HepG2 (cell line): ENCODE results near the gene ALDH1A1. TPM values are rescaled to one million over a fixed set of nuclear protein-coding genes. Genes with fewer than 3 reads are reported as not detected.

Source experiments
- ATAC-seq: fragments of 200-7000 bp; cut with Tn5 transposase; 3 replicates; pipeline ENCODE4 v1.9.1; 2020; ENCODE audit warnings: mild to moderate bottlenecking, moderate library complexity
- BruUV-seq: library from RNA; stranded (reverse); fragments of 400-500 nt; replicated peaks from 2 replicates; lab custom pipeline; 2021; lab: Mats Ljungman, UMichigan
- CTCF ChIA-PET: fragments of 300-600 bp; formaldehyde crosslinking; extraction: SDS; loops from one replicate; lab custom pipeline; 2021; ENCODE audit warnings: low total read pairs, inconsistent platforms, low intra/inter-chr PET ratio; lab: Yijun Ruan, JAX
- POLR2A ChIA-PET: fragments of 350-600 bp; sonication (Branson Sonifier 250); formaldehyde crosslinking; loops from one replicate; lab custom pipeline; 2020; ENCODE audit warnings: antibody characterized with exemption, inconsistent platforms; lab: Yijun Ruan, JAX
- DNase-seq: peaks from one replicate; pipeline ENCODE4 v3.0.0-alpha.2; 2015; ENCODE audit warnings: low spot score
- FAIRE-seq: peaks from 3 replicates; lab custom pipeline; 2011; peaks lifted over from hg19 to GRCh38; lab: Jason Lieb, UNC
- H2AFZ ChIP-seq: one replicate; pipeline ENCODE4 v1.6.1; 2011; ENCODE audit warnings: low read length, inconsistent platforms
- H3K27ac ChIP-seq: fragments of 300-600 bp; 3 replicates; pipeline ENCODE4 v1.8.0; 2011; ENCODE audit warnings: mixed run types, mild to moderate bottlenecking, mixed read lengths, low read length, inconsistent platforms; ENCODE audit not compliant: insufficient read depth; ENCODE audit errors: extremely low read length
- H3K27me3 ChIP-seq, 2 experiments: fragments of 200-600 bp in 1 of 2; 2 replicates in 1 of 2; 3 replicates in 1 of 2; pipeline versions ENCODE4 v1.6.0 to v1.8.0; 2011; ENCODE audit warnings: low read length in 2 of 2, mild to moderate bottlenecking in 2 of 2, moderate library complexity in 2 of 2, inconsistent platforms in 1 of 2; ENCODE audit not compliant: insufficient read depth in 2 of 2, control insufficient read depth in 1 of 2
- H3K36me3 ChIP-seq, 2 experiments: fragments of 200-600 bp in 1 of 2; replicated peaks in 1 of 2; 2 replicates in 1 of 2; 3 replicates in 1 of 2; pipeline versions ENCODE4 v1.5.1 to v1.8.0; 2011; ENCODE audit warnings: low read length in 2 of 2, inconsistent platforms in 1 of 2; ENCODE audit not compliant: insufficient read depth in 2 of 2, control insufficient read depth in 1 of 2
- H3K4me1 ChIP-seq: 2 replicates; pipeline ENCODE4 v1.5.1; 2012; ENCODE audit warnings: low read length, inconsistent platforms; ENCODE audit not compliant: insufficient read depth
- H3K4me2 ChIP-seq: 2 replicates; pipeline ENCODE4 v1.6.0; 2011; ENCODE audit warnings: low read depth, low read length, inconsistent platforms
- H3K4me3 ChIP-seq, 3 experiments: fragments of 200-600 bp in 1 of 3; sonication (generic), shearing (Covaris generic) in 1 of 3; replicated peaks in 1 of 3; 2 replicates each; pipeline ENCODE4 v1.5.1; 2011 to 2016; ENCODE audit warnings: low read length in 3 of 3, inconsistent platforms in 2 of 3, low read depth in 2 of 3, mild to moderate bottlenecking in 2 of 3, control low read depth in 1 of 3, mixed read lengths in 1 of 3; ENCODE audit not compliant: insufficient read depth in 1 of 3
- H3K79me2 ChIP-seq: one replicate; pipeline ENCODE4 v1.6.1; 2011; ENCODE audit warnings: low read length, inconsistent platforms; ENCODE audit not compliant: insufficient read depth
- H3K9ac ChIP-seq: 2 replicates; pipeline ENCODE4 v1.6.0; 2011; ENCODE audit warnings: mild to moderate bottlenecking, low read depth, low read length, inconsistent platforms; ENCODE audit not compliant: insufficient read depth
- H3K9me3 ChIP-seq: 2 replicates; pipeline ENCODE4 v1.5.1; 2012; ENCODE audit warnings: mild to moderate bottlenecking, low read length
- H4K20me1 ChIP-seq: 2 replicates; pipeline ENCODE4 v1.6.0; 2011; ENCODE audit warnings: inconsistent platforms, mild to moderate bottlenecking, low read length, moderate library complexity; ENCODE audit not compliant: insufficient read depth
- AFF4 ChIP-seq: sonication (generic); formaldehyde crosslinking; IDR thresholded peaks from 2 replicates; pipeline ENCODE4 v1.4.0; 2020; ENCODE audit warnings: missing genetic modification reagents
- ZNF10 ChIP-seq: sonication (generic); formaldehyde crosslinking; IDR thresholded peaks from 2 replicates; pipeline ENCODE4 v1.4.0; 2020; ENCODE audit warnings: mild to moderate bottlenecking, low read depth, missing genetic modification reagents, borderline replicate concordance
- ZNF18 ChIP-seq: sonication (generic); formaldehyde crosslinking; IDR thresholded peaks from 2 replicates; pipeline ENCODE4 v1.8.0; 2022; ENCODE audit warnings: mild to moderate bottlenecking, missing genetic modification reagents; ENCODE audit not compliant: insufficient replicate concordance
- WGBS: methylation state at CpG from one replicate; pipeline ENCODE4 v1.1.6; 2017; ENCODE audit warnings: low lambda C conversion rate; 5-methylcytosine and 5-hydroxymethylcytosine counted together
- in situ Hi-C: cut with HindIII; loops from 2 replicates; pipeline ENCODE4 v1.10.0; 2017; ENCODE audit warnings: low pct_unique_long_range_greater_than_20kb; ENCODE audit not compliant: extremely low pct_ligation_motif_present
- intact Hi-C: fragments of 100-400 bp; cut with micrococcal nuclease; formaldehyde crosslinking; loops from one replicate; pipeline ENCODE4 v1.10.0; 2022; ENCODE audit not compliant: unreplicated experiment
- polyA plus RNA-seq, 8 experiments: library from polyadenylated mRNA; depleted of rRNA in 3 of 8; stranded (reverse) in 7 of 8; unstranded in 1 of 8; fragments of >200 nt; fragmentation: Illumina TruSeq in 4 of 8; extraction: Trizol in 4 of 8; gene quantifications; 2 replicates each; pipeline versions ENCODE4 v1.2.1 to v1.2.3, GENCODE V29; 2011 to 2016; ENCODE audit warnings: low read depth in 4 of 8, missing spikeins in 1 of 8, mixed read lengths in 1 of 8; ENCODE audit not compliant: insufficient read depth in 1 of 8
- total RNA-seq, 5 experiments: library from RNA; depleted of rRNA; stranded (reverse); fragments of >200 nt; fragmentation: Illumina TruSeq; extraction: Trizol; gene quantifications; 2 replicates each; pipeline ENCODE4 v1.2.3, GENCODE V29; 2016; ENCODE audit warnings: low read depth in 1 of 5

Gene ALDH1A1
- total and polyA plus RNA-seq, 2 of the 13 experiments (the other 11 are each of a cell fraction or from before 2014, with no cell fraction given): 88.2 to 439 TPM

- ChIA-PET CTCF (no interaction called here), POLR2A (interaction anchor here (1.0 to 4.3 kb wide), 7 partner anchors 10 to 93 kb away, joined by 3 to 20 read pairs (median 4); no protein-coding TSS in a partner anchor)
- DNase-seq (peak; percentile 24), FAIRE-seq (no peak), ATAC-seq (peak; percentile 36; the same call in 1 of the 3 replicates)
- no peaks in the 10 kb centered on the region for H3K9me3 ChIP-seq
- H3K4me3 ChIP-seq: peak overlapping the region; percentile 63 to 86 (median 64)
- no peaks in the 10 kb centered on the region; a peak in 1 of 5 replicates for H3K36me3 ChIP-seq
- in situ Hi-C loops: loop anchor here (5.0 kb wide), 1 partner anchor 46 kb away; no protein-coding TSS in a partner anchor
- H3K9ac ChIP-seq: peak overlapping the region; percentile 74
- H3K4me2 ChIP-seq: peak overlapping the region; percentile 77
- peaks cover 69% of the 10 kb centered on the region for H3K79me2 ChIP-seq
- H2AFZ ChIP-seq: no peak overlapping the region
- BruUV-seq: no TSS peak
- H3K4me1 ChIP-seq: peaks cover 60% of the 10 kb centered on the region
- WGBS: 4% methylated on average over 7 of the region's 7 CpGs
- peak overlapping the region; percentile 75 for H3K27ac ChIP-seq
- H4K20me1 ChIP-seq: no peaks in the 10 kb centered on the region
- TF ChIP-seq AFF4 (CRISPR knock-in tag): 0 out of 2 replicates have a peak, but pooled peaks have one; percentile 56
- TF ChIP-seq ZNF18: peak; percentile 16
- TF ChIP-seq ZNF10 (CRISPR knock-in tag): no peak
- intact Hi-C loops: loop anchor here (1.0 kb wide), 1 partner anchor 72 kb away; no protein-coding TSS in a partner anchor
- no peaks in the 10 kb centered on the region for H3K27me3 ChIP-seq
These were observed 1.9 kb downstream of the ALDH1A1 start for GRCh38 chr9:72950875-72951442.
